ENCODE data around the gene LIPJ.
A peak's percentile ranks its signal among the peaks of the same experiment; 100 is the strongest.

LIPJ gene

DNA sequence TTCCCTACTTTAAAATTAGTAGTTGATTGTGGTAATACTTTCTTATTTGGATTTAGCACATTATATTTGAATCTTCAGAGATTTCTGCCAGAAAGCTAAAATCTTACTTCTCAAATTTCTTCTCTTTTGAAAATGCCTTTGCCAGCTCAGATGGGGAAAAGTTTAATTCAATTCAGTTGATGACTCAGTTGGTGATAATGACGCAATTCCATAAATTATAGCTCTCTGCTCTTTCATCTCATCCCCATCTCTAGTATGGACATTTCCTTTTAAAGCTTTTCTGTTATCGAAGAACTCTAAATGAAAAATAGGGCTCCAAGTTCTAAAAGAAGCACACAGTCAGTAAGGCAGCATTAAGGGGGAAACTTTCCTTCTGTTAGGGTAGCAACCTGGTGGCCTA, 28.9 kb upstream of the LIPJ start:
- TF ChIP-seq ZFX (IDR thresholded peaks at IDR 0.05; ENCODE audit: borderline replicate concordance): no peak
- TF ChIP-seq, protein P1, sequence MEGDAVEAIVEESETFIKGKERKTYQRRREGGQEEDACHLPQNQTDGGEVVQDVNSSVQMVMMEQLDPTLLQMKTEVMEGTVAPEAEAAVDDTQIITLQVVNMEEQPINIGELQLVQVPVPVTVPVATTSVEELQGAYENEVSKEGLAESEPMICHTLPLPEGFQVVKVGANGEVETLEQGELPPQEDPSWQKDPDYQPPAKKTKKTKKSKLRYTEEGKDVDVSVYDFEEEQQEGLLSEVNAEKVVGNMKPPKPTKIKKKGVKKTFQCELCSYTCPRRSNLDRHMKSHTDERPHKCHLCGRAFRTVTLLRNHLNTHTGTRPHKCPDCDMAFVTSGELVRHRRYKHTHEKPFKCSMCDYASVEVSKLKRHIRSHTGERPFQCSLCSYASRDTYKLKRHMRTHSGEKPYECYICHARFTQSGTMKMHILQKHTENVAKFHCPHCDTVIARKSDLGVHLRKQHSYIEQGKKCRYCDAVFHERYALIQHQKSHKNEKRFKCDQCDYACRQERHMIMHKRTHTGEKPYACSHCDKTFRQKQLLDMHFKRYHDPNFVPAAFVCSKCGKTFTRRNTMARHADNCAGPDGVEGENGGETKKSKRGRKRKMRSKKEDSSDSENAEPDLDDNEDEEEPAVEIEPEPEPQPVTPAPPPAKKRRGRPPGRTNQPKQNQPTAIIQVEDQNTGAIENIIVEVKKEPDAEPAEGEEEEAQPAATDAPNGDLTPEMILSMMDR (IDR thresholded peaks at IDR 0.05): no peak
- no peak overlapping the region for H3K27ac ChIP-seq

DNA sequence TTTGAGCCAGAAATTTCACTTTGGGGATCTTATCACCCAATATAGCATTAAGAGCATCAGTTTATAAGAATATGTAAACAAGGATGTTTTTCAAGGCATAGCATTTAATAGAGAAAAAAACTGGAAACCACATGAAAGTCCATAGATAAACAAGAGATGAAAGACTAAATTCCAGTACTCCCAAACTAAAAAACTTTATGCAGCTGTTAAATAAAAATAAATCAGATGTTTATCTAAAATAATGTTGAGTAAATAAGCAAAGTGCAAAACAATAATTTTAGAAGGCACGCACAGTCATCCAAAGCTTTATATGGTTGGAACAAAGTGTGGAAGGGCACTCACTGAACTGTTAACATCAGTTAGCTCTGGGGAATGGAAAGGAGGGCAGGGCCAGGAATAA, 24.4 kb upstream of the LIPJ start:
- TF ChIP-seq, protein P1 (IDR thresholded peaks at IDR 0.05): no peak
- TF ChIP-seq ZFX (IDR thresholded peaks at IDR 0.05; ENCODE audit: borderline replicate concordance): no peak
- H3K27ac ChIP-seq: no peak overlapping the region

DNA sequence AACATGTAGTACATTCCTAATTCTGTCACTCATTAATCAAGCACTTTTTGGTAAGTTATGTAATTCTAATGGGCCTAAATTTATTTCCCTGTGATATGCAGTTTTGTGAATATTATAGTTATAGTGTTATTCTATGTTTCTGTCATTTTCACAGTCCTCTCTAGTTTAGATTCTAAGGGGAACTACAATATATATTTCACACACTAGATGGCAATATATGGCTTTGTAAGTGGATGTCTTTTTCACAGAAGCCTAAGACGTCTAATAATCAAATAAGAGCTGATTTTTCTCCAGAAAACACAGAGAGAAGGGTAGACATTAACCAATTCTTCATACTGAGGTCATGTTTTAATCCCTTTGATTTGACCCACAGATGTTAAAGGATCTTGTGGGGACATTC, 21.5 kb upstream of the LIPJ start:
- TF ChIP-seq, protein P1 (IDR thresholded peaks at IDR 0.05): peak; percentile 64
- no peak for TF ChIP-seq ZFX (IDR thresholded peaks at IDR 0.05; ENCODE audit: borderline replicate concordance)
- no peak overlapping the region for H3K27ac ChIP-seq

DNA sequence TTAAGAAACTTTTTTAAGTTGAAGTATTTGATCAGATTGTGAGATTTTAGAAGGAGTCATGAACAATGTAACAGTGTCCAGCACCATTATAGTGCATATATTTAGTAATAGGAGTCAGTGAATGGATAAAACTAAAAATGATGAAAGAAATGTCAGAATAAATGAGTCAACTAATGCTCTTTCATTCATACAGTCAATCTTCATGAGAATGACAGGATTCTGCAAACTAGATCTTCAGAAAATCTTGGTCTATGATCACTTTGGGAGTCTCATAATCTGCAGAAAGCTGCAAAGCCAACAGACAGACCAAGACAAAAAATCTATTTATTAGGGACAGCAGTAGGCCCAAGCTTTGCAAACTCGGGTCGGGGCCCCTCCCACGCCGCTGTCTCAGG, 4.2 kb upstream of the LIPJ start:
- H3K27ac ChIP-seq: no peak overlapping the region; the same call in 1 of the 2 replicates
- TF ChIP-seq, protein P1 (IDR thresholded peaks at IDR 0.05): no peak
- TF ChIP-seq ZFX (IDR thresholded peaks at IDR 0.05; ENCODE audit: borderline replicate concordance): no peak

DNA sequence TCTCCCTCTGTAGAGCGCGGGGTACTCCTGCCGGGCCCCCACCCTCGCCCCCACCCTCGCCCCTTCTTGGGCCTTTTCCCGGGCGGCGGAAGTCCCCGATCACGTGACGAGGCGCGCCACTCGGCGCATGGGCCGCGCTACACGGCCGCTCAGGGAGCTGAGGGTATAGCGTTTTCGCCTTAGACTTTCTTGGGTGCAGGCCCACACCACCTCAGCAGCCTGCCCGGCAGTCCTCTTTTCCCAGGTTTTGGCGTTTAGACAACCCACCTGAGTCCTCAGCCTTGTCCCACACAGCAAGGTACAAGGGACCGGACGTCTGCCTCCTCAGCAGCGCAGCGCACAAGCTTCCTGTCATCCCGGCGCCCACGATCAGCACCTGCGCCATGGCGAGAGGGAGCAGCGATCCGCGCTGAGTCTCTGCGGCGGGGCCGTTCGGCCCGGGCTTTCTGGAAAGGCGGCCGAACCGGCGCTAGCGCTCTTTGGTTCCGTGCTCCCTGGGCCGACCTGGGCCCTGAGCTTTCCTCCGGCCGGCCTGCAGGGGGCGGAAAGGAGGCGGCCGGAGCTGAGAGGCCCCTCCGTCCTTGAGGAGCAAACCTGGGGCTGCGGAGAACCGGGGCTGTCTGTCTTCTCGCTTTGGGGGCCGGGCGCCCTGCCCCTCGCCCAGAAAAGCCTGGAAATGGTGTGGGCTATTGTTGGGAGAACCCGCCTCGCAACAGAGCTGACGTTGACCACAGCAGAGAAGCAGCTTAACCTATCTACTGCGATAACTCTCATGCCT, 3.6 kb upstream of the LIPJ start, which contains the start of gene RNLS:
Gene RNLS, minus strand, starts transcription at position 513 of the 778 bp plus-strand sequence.
- no peak within 1 kb of the TSS; the same call in 1 of the 2 replicates for H3K27ac ChIP-seq
- TF ChIP-seq, protein P1 (IDR thresholded peaks at IDR 0.05): peak; percentile 80
- TF ChIP-seq ZFX (IDR thresholded peaks at IDR 0.05; ENCODE audit: borderline replicate concordance): no peak

DNA sequence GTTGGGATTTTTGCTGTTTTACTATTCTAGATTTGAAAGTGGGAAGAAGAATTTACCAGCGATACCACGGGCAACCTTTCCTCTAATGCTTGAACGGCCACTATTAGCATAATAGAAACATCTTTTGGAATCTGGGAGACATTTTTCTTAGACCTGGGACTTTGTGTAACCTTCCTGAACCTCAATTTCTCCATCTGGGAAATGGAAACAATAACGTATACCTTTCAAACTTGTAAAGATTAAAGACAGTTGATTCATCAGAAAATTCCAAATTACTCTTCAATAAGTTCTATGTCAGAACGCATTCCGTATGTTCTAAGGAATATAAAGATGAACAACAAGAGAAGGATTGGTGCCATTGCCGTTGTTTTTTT, 3.0 kb upstream of the LIPJ start:
- H3K27ac ChIP-seq: no peak overlapping the region

DNA sequence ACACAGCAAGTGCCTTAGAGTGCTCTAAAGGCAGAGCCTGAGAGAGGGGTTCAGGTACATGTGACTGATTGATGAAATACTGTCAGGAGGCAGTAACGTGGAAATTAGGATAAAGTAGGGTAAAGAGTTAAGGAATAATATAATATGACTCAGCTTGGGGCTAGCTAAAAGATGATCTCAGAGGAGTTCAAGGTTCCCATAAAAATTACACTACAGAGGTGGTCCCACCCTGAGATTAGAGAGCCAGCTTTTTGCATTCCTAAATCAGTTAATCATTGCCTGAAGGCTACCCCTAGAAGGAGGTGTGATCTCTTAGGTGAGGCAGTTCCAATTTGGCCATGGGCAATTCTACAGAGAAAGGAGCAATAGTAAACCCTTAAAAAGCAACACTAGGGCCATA, 5.8 kb downstream of the LIPJ start:
- no peak for TF ChIP-seq ZFX (IDR thresholded peaks at IDR 0.05; ENCODE audit: borderline replicate concordance)
- TF ChIP-seq, protein P1 (IDR thresholded peaks at IDR 0.05): no peak
- H3K27ac ChIP-seq: no peak overlapping the region

More for the DNA sequence above, 3.0 kb upstream of the LIPJ start:
- TF ChIP-seq, protein P1 (IDR thresholded peaks at IDR 0.05): no peak
- no peak for TF ChIP-seq ZFX (IDR thresholded peaks at IDR 0.05; ENCODE audit: borderline replicate concordance)

Data from 22Rv1 (cell line).